Thoracic aorta (tissue), 2 donors: Measurements from ENCODE around the gene CSNK2A3. TPM values are rescaled to one million over a fixed set of nuclear protein-coding genes. Genes with fewer than 3 reads are reported as not detected.

ENCODE experiments used
- ATAC-seq: fragments of 150-250 bp; one replicate; pipeline ENCODE4 v1.8.0; 2017; ENCODE audit warnings: low read depth; ENCODE audit not compliant: insufficient number of reproducible peaks, low FRiP score
- DNase-seq: peaks from one replicate; pipeline ENCODE4 v3.0.0-alpha.2; 2020; ENCODE audit warnings: low spot score
- H3K27ac ChIP-seq, 2 donors: fragments of 200-600 bp; sonication (generic); 1 replicate in 1 of 2; 2 replicates in 1 of 2; pipeline ENCODE4 v1.5.1; 2016; ENCODE audit warnings: mild to moderate bottlenecking in 2 of 2, moderate library complexity in 2 of 2
- H3K27me3 ChIP-seq: fragments of 200-600 bp; sonication (generic); replicated peaks from 2 replicates; pipeline ENCODE4 v1.6.0; 2016; ENCODE audit warnings: mild to moderate bottlenecking; ENCODE audit not compliant: insufficient read depth
- H3K36me3 ChIP-seq: fragments of 200-600 bp; sonication (generic); one replicate; pipeline ENCODE4 v1.5.1; 2016
- H3K4me1 ChIP-seq, 2 donors: fragments of 200-600 bp; sonication (generic); 1 replicate in 1 of 2; 2 replicates in 1 of 2; pipeline versions ENCODE4 v1.5.1 to v1.6.0; 2016; ENCODE audit warnings: low read depth in 2 of 2, mild to moderate bottlenecking in 1 of 2; ENCODE audit not compliant: control insufficient read depth in 1 of 2
- H3K4me3 ChIP-seq: fragments of 200-600 bp; sonication (generic); 2 replicates; pipeline ENCODE4 v1.5.1; 2016; ENCODE audit warnings: mild to moderate bottlenecking
- H3K9me3 ChIP-seq: fragments of 200-600 bp; sonication (generic); 2 replicates; pipeline ENCODE4 v1.5.1; 2016
- total RNA-seq, 2 donors: library from RNA; depleted of rRNA; stranded (reverse); fragments of >200 nt; gene quantifications; one replicate each; pipeline versions ENCODE4 v1.1.0 to v1.2.3, GENCODE V29; 2016
- TF ChIP-seq, protein P1 (sequence below): fragments of 200-600 bp; sonication (generic); IDR thresholded peaks from one replicate; pipeline ENCODE4 v1.5.1; 2019; ENCODE audit warnings: antibody characterized with exemption

Gene CSNK2A3
- total RNA-seq, 2 donors from 2014 or later: 1.1 TPM

DNA sequence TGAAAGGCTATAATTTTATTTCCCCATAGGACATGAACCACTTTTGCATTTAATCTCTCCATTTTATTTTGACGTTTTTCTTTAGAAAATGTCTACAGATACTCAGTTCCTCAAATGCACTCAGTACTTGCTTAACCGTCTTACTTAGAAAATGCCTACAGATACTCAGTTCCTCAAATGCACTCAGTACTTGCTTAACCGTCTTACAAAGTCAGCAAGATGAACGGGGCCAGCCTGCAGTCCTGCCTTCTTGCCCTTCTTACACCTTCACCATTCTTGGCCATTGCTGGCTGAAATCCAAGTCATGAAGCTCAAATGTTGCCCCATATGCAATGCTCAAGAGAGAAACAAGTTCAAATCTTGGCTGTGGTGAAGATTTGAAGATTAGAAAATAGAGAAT, 34.1 kb downstream of the CSNK2A3 start:
- no peak for ATAC-seq
- peaks cover 0 to 8% of the 10 kb centered on the region in 2 donors for H3K4me1 ChIP-seq
- no peak overlapping the region for H3K4me3 ChIP-seq
- H3K27ac ChIP-seq: no peak overlapping the region
- no peak for DNase-seq
- no peaks in the 10 kb centered on the region for H3K9me3 ChIP-seq
- no peaks in the 10 kb centered on the region for H3K36me3 ChIP-seq
- TF ChIP-seq, protein P1, sequence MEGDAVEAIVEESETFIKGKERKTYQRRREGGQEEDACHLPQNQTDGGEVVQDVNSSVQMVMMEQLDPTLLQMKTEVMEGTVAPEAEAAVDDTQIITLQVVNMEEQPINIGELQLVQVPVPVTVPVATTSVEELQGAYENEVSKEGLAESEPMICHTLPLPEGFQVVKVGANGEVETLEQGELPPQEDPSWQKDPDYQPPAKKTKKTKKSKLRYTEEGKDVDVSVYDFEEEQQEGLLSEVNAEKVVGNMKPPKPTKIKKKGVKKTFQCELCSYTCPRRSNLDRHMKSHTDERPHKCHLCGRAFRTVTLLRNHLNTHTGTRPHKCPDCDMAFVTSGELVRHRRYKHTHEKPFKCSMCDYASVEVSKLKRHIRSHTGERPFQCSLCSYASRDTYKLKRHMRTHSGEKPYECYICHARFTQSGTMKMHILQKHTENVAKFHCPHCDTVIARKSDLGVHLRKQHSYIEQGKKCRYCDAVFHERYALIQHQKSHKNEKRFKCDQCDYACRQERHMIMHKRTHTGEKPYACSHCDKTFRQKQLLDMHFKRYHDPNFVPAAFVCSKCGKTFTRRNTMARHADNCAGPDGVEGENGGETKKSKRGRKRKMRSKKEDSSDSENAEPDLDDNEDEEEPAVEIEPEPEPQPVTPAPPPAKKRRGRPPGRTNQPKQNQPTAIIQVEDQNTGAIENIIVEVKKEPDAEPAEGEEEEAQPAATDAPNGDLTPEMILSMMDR: no peak
- no peaks in the 10 kb centered on the region for H3K27me3 ChIP-seq

DNA sequence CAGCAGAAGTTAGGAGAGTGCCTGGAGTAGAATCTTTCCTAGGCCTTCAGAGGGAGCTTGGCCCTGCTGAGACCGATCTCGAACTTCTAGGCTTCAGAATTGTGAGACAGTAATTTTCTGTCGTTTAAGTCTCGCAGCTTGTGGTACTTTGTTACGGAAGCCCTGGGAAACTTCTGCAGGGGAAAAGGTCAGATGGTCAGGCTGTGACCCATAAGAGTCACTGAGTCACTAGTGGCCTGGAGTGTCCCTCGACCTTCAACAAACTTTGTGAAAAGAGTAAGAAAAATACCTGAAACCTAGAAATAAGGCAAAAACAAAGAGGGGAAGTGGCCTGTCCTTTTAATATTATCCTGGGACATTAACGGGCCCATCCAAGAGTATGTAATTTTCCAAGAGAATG, 34.6 kb downstream of the CSNK2A3 start:
- H3K27me3 ChIP-seq: no peaks in the 10 kb centered on the region
- TF ChIP-seq, protein P1: no peak
- H3K9me3 ChIP-seq: no peaks in the 10 kb centered on the region
- no peak overlapping the region for H3K27ac ChIP-seq
- ATAC-seq (no peak), DNase-seq (no peak)
- H3K36me3 ChIP-seq: no peaks in the 10 kb centered on the region
- H3K4me3 ChIP-seq: no peak overlapping the region
- peaks cover 0 to 13% of the 10 kb centered on the region in 2 donors for H3K4me1 ChIP-seq

DNA sequence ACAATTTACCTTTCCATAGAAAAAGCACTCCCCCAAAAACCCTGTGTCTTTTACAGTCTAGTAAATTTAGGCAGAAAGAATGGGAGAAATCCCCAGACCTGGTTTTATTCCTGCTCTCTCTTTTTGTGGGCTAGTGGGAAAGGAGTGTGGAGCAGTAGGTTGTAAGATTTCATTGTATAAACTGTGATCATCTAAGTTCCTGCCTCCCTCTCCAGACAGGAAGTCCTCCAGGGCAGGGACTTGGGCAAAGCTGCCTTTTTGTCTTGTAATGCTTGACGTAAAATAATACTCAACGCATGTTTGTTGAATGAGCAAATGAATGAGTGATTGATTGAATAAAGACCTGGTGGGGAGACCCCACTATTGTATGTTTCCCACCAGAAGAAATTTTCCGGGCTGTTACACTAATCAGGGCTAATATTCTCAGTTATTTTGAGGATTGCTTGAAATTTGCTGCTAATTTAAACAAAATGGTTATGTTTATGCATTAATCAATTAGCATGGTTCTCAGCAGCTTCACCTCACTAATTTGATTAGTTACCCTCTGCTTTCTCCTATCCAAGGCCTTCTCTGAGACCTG, 36.3 kb downstream of the CSNK2A3 start:
- Histone ChIP-seq H3K4me3 (no peak overlapping the region), H3K36me3 (no peaks in the 10 kb centered on the region), H3K27me3 (no peaks in the 10 kb centered on the region), H3K27ac (no peak overlapping the region), H3K4me1 (peaks cover 0 to 21% of the 10 kb centered on the region in 2 donors), H3K9me3 (no peaks in the 10 kb centered on the region)
- ATAC-seq (no peak), DNase-seq (no peak)
- TF ChIP-seq, protein P1: no peak

DNA sequence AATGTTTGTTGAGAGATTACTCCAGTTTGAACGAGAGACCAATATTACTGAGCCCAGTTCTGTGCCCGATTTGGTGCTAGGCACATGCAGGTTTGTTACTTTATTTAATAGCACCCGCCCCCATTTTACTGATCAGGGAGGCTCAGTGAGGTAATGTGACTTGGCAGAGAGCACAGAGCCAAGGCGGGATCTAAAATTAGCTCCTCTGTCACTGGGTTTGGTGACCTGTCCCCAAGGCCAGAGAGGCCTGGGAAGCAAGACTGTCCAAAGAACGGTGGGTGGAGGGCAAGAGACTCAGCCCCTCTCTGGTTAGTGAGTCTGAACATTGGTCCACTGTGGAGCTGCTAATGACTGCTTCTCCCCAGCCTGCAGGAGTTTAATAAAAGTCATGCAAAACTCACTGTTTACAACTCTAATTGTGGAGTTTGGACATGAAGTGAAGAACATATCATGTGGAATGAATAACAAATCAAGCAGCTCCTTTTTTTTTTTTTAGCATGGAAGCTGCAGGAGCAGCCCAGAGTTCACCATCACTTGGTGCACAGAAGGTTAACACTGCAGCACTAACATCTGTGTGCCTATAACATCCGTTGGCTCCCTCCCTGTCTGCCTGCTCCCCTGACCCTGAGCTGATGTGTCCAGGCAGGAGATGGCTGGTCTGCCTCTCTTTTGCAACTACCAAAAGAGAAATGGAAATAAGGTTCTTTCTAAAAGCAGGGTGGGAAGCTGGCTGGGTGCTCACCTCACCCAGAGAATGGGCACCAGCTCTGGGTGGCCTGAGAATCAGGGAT, 39.0 kb downstream of the CSNK2A3 start:
- peak overlapping the region; percentile 56 to 66 for H3K27ac ChIP-seq

DNA sequence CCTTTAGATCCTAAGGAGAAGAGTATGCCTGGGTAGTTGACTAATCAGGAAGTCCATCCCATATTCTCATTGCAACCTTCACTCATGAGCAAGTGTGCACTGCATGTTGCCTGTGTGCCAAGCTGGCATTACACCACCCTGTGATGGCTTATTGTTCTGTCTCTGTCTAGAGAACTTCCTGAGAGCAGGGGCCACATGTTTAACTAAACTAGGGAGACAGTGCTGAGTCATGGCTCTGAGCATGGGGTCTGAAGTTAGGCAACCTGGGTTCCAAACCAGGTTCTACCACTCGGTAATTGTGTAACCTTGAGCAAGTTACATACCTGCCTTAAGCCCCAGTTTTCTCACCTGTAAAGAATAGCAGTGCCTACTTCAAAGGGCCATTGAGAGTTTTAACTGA, 39.6 kb downstream of the CSNK2A3 start:
- Histone ChIP-seq H3K4me1 (peaks cover 0 to 21% of the 10 kb centered on the region in 2 donors), H3K27me3 (no peaks in the 10 kb centered on the region), H3K9me3 (no peaks in the 10 kb centered on the region), H3K27ac (peak overlapping the region; percentile 56 to 66), H3K4me3 (no peak overlapping the region), H3K36me3 (no peaks in the 10 kb centered on the region)
- peak; percentile 70 for ATAC-seq
- no peak for DNase-seq
- TF ChIP-seq, protein P1: no peak

More for the DNA sequence above, 39.0 kb downstream of the CSNK2A3 start:
- ATAC-seq (peak; percentile 69), DNase-seq (no peak)
- Histone ChIP-seq H3K4me3 (no peak overlapping the region), H3K36me3 (no peaks in the 10 kb centered on the region), H3K9me3 (no peaks in the 10 kb centered on the region), H3K4me1 (peaks cover 0 to 21% of the 10 kb centered on the region in 2 donors), H3K27me3 (no peaks in the 10 kb centered on the region)
- TF ChIP-seq, protein P1: no peak
